GM20000 (cell line): ENCODE results near the gene FOXL3.

Source experiments
- DNase-seq: peaks from one replicate; pipeline ENCODE4 v3.0.0; 2012; ENCODE audit warnings: low spot score
- TF ChIP-seq, protein P1 (sequence below): IDR thresholded peaks from 2 replicates; pipeline ENCODE4 v1.5.1; 2012; ENCODE audit warnings: mild to moderate bottlenecking, control low read depth; ENCODE audit errors: extremely low read depth, missing control alignments

The FOXL3 gene

DNA sequence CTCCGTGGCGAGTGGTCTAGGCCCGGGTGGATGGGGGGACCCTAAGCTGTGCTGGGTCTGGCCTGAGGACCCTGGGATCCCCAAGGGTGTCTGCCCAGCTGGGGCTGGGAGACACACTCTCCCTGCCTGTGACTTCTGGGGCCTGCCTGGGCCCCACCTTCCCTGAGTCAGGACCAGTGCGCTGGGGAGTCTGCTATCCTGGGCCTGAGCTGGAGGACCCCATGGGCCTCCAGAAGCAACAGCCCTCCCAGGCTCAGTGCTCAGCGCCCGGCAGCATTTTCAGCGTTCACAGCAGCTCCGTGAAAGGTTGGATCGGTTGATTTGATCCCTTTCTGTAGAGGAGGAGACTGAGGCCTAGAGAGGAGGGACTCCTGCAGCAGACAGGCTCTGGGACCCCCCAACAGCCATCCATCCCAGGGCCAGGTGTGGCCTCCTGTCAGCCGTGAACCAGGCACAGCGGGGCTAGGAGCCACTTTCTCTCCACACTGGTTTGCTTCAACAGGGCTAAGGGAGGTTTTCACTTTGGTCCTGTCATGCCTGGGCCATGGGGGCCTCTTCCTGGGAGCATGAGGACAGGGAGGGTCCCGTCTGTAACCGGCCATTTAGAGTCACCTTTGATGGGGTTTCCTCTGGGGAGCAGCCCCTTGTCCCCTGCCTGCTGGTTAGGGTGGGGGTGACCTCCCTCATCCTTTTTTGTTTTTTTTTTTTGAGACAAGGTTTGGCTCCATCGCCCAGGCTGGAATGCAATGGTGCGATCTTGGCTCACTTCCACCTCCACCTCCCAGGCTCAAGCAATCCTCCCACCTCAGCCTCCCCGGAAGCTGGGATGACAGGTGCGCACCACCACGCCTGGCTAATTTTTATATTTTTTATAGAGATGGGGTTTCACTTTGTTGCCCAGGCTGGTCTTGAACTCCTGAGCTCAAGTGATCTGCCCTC lies 12.4 kb downstream of the FOXL3 start:
- TF ChIP-seq, protein P1, sequence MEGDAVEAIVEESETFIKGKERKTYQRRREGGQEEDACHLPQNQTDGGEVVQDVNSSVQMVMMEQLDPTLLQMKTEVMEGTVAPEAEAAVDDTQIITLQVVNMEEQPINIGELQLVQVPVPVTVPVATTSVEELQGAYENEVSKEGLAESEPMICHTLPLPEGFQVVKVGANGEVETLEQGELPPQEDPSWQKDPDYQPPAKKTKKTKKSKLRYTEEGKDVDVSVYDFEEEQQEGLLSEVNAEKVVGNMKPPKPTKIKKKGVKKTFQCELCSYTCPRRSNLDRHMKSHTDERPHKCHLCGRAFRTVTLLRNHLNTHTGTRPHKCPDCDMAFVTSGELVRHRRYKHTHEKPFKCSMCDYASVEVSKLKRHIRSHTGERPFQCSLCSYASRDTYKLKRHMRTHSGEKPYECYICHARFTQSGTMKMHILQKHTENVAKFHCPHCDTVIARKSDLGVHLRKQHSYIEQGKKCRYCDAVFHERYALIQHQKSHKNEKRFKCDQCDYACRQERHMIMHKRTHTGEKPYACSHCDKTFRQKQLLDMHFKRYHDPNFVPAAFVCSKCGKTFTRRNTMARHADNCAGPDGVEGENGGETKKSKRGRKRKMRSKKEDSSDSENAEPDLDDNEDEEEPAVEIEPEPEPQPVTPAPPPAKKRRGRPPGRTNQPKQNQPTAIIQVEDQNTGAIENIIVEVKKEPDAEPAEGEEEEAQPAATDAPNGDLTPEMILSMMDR, result no peak
- no peak for DNase-seq

DNA sequence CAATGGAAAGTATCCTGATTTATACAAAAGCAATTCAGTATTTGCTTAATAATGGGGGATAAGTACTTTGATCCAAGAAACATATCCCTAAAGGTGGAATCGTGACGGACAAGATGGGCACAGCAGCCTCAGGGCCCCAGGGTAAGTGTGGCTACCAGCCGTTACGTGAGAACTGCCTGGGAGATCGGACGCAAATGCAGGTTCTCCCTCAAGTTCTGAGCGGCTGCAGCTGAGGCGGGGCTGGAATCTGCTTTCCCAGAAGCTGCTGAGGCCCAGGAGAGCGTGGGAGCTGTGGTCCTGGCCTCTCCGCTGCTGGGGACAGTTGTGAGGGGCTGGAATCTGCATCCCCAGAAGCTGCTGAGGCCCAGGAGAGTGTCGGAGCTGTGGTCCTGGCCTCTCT lies 13.5 kb downstream of the FOXL3 start:
- DNase-seq, result no peak
- TF ChIP-seq, protein P1, result no peak

DNA sequence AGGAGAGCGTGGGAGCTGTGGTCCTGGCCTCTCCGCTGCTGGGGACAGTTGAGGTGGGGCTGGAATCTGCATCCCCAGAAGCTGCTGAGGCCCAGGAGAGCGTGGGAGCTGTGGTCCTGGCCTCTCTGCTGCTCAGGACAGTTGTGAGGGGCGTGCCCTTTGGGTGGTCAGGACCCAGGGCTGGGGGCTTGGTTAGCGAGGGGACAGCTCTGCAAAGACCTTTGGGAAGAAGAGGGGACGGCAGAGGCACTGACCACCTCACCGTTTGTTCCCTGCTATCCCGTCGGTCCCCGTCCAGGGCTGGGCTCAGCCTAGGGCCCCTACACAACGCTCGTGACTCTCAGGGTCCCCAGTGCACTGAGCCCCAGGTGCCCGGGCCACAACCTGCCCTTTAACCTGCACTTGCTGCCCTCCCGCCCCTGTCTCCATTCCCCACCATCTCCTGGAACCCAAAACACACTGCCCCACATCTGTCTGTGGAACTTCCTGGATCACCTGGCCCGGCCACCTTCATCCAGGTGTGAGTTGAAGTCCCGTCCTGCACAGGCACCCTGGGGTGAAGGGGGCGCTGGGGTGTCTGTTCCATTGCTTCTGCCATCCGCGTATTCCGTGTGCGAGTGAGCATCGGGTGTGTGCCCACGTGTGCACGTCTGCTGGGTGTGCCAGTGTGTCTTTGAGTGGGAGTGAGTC lies 14.1 kb downstream of the FOXL3 start:
- TF ChIP-seq, protein P1, result no peak
- DNase-seq, result no peak

DNA sequence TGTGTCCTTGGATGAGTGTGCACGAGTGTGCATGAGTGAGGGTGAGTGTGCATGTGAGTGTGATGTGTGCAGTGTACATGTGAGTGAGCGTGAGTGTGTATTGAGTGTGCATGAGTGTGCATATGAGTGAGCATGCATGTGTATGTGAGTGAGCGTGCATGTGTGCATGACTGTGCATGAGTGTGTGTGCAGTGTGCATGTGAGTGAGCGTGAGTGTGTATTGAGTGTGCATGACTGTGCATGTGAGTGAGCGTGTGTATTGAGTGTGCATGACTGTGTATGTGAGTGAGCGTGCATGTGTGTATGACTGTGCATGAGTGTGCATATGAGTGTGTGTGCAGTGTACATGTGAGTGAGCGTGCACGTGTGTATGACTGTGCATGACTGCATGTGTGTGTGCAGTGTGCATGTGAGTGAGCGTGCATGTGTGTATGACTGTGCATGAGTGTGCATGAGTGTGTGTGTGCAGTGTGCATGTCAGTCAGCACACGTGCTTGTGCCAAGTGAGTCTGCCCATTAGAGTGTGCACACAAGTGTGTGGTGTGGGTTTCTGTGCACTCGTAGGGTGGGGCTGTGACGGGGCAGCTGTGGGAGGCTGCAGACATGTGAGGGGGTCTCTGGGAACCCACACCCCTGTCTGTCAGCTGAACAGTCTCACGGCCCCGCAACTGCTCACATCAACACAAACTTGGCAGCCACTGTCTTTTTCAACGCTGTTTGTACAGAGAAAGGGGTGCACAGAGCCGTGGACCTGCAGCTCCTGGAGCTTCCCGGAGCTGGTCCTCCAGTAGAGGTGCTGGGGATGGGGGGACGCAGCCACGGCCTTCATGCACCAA lies 14.8 kb downstream of the FOXL3 start:
- DNase-seq, result no peak
- TF ChIP-seq, protein P1, result no peak

DNA sequence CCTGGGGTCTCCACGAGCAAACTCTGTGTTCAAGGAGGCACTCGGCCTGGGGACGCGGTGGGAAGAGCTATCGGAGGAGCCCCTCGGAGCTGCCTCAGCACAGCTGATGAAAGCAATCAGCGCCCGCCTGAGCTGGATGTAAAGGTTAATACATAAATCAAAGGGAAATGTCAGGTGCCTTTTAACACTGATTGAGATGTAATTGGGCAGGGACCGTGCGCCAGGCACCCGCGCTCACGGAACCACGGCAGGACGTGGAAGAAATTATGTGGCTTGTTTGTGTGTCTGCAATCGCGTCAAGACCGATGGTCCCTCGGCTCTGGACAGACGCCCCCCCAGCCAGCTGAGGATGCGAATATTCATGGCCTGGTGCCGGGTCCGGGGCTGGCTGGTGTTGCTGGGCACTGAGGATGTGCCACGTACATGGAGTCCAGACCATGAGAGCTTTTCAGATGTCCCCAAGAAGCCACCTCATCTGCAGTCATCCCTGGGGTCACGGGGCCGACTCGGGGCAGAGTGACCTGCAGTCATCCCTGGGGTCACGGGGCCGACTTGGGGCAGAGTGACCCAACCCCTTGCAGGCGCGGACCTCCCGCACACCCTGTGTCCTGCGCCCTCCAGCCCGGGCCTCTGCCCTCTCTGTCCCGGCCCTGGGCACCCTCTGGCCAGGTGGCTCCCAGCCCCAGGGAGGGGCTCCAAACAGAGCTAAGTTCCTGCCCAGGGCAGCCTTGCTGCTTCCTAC lies 15.6 kb downstream of the FOXL3 start:
- no peak for DNase-seq
- TF ChIP-seq, protein P1, result no peak

DNA sequence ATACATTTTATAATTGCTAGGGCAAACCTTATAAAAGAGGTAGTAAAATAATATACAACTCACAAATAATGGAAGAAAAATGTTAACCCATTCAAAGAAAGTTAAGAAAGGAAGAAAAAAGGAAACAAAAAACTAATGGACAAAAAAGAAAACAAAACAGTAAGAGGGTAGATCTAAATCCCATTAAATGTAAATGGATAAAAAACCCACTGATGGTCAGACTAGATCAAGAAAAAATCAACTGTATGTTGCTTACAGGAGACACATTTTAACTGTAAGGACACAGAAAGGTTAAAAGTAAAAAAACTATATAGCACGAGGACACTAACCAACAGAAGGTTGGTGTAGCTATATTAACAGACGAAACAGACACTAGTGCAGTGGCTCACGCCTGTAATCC lies 18.0 kb downstream of the FOXL3 start:
- no peak for DNase-seq
- TF ChIP-seq, protein P1, result no peak
